Peyer's patch (tissue), 4 donors: ENCODE data around the gene SLC25A6.
A peak's percentile ranks its signal among the peaks of the same experiment; 100 is the strongest.

Source experiments
- CTCF ChIP-seq, 6 experiments: fragments of 450-650 bp in 4 of 6; fragments of 200-600 bp in 2 of 6; sonication (generic) in 1 of 6; IDR thresholded peaks; one replicate each; pipeline ENCODE4 v1.5.1; 2017 to 2019; ENCODE audit warnings: antibody characterized with exemption in 6 of 6, mild to moderate bottlenecking in 3 of 6, moderate library complexity in 1 of 6
- POLR2A ChIP-seq, 2 donors: fragments of 450-650 bp; IDR thresholded peaks; one replicate each; pipeline ENCODE4 v1.5.1; 2017; ENCODE audit warnings: antibody characterized with exemption in 2 of 2, mild to moderate bottlenecking in 2 of 2, moderate library complexity in 2 of 2

GRCh38 chrX:1392376-1393068, 609 bp upstream of the SLC25A6 start:
- TF ChIP-seq CTCF (IDR thresholded peaks at IDR 0.05) (peak in 1 of 6 experiments; percentile 3), POLR2A (IDR thresholded peaks at IDR 0.05) (no peak)
